HG03460 (cell line): ENCODE measurements around the gene CDK18.
"Not testable (repeated sequence)": the region's sequence is repeated elsewhere in the genome, so short reads cannot be mapped to it uniquely, and the experiment has no call there.

Experiments
- ATAC-seq: cut with Tn5 transposase; IDR thresholded peaks from one replicate; pipeline ENCODE4 v1.9.1; 2021; ENCODE audit not compliant: unreplicated experiment

Gene CDK18

GRCh38 chr1:205480349-205480985 is 24.0 kb upstream of the CDK18 start:
- no peak for ATAC-seq

- ATAC-seq = no peak
These were observed 23.3 kb upstream of the CDK18 start for GRCh38 chr1:205481218-205481617.

- no peak for ATAC-seq
These were observed 22.8 kb upstream of the CDK18 start for GRCh38 chr1:205481629-205482151.

- not testable (repeated sequence) for ATAC-seq
These were observed 21.9 kb upstream of the CDK18 start for GRCh38 chr1:205482587-205482986.

- ATAC-seq = no peak
These were observed 21.1 kb upstream of the CDK18 start for GRCh38 chr1:205483372-205483771.

DNA sequence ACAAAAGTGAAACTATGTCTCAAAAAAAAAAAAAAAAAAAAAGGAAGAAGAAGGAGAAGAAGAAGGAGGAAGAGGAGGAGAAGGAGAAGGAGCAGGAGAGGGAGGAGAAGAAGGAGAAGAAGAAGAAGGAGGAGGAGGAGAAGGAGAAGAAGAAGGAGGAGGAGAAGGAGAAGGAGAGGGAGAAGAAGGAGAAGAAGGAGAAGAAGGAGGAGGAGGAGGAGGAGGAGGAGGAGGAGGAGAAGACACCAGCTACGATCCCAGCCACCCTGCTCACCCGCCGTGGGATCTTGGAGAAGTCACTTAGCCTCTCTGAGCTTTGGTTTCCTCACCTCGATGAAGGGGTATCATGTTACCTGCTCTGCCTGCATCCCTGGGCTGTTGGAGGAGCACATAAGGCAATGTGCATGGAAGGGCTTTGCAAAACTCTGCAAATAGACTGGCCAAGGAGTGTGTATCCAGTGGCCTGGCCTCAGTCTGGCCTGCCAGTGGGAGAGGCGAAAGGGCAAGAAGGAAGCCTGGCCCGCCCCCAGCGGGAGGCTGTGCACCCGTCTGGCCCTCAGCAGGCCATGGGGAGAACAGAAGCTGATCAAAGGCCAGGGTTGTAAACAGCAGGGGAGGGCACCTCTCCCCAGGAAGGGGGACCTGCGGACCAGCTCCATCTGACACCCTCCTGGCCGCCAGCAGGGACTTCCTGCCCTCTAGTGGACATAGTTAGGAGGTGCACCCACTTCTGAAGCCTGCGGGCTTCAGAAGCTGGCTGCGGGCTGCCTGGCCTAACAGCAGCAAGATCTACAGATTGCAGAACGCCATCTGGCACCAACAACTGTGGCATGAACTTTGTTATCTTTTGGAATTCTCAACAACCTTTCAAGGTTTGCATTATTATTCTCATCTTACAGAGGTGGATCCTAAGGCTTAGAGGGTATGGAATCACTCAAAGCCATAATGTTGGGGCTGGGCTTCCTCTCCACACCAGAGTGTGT is 19.2 kb upstream of the CDK18 start:
- peak; percentile 58 for ATAC-seq

DNA sequence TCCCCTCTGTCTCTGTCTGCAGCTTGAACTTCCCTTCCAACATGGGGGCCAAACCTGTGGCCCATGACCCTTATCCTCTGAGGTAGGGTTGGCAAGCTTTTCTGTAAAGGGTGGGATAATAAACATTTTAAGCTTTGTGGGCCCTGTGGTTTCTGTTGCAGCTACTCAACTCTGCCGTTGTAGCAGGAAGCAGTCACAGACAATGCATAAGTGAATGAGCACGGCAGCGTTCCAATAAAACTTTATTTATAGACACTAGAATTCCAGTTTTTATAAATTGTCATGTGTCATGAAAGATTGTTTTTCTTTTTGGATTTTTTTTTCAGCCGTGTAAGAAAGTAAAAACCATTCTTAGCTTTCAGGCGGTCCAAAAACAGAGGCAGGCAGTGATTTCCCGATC is 18.2 kb upstream of the CDK18 start:
- no peak for ATAC-seq

DNA sequence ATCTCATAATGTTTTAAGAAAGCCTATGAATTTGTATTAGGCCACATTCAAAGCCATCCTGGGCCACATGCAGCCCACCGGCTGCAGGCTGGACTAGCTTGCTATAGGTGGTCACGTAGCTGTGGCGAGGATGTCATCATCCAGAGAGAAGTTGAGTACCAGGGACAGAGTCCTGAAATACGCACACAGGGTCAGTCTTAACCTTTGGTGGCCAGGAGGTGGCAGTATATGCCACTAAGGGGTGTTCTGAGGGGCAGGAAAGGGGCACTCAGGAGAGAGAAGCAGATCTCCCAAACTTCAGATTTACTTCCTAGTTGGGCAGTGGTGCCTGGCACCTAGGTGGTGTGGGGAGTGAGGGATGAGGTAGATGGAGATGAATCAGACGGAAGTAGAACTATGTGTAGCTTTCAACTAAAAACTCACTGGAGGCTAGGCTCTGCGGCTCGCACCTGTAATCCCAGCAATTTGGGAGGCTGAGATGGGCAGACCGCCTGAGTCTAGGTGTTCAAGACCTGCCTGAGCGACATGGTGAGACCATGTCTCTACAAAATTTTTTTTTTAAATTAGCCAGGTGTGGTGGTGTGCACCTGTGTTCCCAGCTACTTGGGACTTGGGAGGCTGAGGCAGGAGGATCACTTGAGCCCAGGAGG is 16.3 kb upstream of the CDK18 start:
- ATAC-seq = no peak

DNA sequence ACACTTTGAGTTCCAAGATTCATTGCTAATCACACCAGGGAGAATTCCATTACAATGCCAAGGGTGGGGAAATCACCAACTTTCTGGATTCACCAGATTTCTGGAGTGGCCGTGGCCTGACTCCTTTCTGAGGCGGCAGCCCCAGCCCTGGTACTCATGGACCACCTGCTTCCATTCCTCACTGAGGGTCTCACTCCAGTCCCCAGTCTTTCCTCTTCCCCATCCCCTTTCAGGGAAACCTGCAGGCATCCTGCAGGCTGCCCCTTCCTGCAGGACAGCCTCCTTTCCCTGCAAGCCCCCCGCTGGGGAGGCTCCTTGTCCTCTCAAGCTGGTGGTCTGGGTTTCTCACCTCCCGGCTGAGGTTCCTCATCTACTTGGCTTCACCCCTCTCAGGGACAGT is 12.7 kb upstream of the CDK18 start:
- ATAC-seq = no peak

GRCh38 chr1:205492201-205492667 is 12.2 kb upstream of the CDK18 start:
- no peak for ATAC-seq

- ATAC-seq = no peak
These were observed 11.7 kb upstream of the CDK18 start for GRCh38 chr1:205492774-205493173.

GRCh38 chr1:205493241-205494085 is 11.0 kb upstream of the CDK18 start:
- ATAC-seq = no peak

GRCh38 chr1:205494115-205494514 is 10.4 kb upstream of the CDK18 start:
- ATAC-seq = no peak

DNA sequence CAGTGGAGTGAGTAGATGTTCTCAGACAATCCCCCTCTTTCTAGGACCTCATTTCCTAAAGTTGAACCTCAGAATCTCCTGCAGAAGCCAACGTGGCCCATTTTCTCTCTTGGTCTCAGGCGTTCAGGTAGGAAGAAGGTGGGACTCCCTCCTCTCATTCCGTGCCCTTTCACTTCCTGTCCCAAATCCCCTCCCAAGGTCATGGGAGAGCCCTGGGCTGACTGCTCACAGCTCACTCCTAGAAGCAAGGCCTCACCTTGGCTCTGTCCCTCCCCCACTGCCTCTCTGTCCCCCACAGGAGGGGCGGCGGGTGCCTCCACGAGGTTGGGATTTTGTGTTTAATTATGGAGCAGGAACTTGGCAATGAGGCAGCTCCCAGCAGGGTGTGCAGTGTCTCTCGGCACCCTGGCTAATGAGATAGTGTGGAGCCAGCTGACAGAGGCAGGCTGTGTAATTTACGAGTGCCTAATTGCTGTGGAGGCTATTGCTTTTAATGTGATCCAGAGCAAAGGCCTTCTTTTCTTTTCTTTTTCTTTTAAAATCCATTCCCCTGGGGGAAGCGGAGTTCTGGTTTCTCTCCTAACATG is 9.1 kb upstream of the CDK18 start:
- no peak for ATAC-seq

GRCh38 chr1:205496661-205497060 is 7.8 kb upstream of the CDK18 start:
- no peak for ATAC-seq

GRCh38 chr1:205497351-205497750 is 7.1 kb upstream of the CDK18 start:
- no peak for ATAC-seq

DNA sequence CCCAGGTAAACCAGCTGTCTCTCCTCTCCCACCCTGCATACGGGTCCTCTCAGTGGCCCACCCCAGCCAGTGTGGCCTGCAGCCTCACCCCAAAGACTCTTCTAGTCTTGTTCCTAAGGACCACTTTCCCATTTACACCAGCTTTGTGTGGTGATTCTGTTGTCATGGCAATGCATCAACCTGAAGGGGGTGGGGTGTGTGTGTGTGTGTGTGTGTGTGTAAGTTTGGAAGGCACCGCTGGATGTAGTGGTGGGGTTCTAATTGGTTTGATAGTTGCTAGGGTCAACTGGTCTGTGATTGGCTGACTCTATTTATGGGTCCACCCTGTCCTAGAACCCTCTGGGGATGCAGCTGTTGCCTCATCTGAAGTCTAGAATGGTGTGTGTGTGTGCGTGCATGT is 4.7 kb upstream of the CDK18 start:
- ATAC-seq = no peak

DNA sequence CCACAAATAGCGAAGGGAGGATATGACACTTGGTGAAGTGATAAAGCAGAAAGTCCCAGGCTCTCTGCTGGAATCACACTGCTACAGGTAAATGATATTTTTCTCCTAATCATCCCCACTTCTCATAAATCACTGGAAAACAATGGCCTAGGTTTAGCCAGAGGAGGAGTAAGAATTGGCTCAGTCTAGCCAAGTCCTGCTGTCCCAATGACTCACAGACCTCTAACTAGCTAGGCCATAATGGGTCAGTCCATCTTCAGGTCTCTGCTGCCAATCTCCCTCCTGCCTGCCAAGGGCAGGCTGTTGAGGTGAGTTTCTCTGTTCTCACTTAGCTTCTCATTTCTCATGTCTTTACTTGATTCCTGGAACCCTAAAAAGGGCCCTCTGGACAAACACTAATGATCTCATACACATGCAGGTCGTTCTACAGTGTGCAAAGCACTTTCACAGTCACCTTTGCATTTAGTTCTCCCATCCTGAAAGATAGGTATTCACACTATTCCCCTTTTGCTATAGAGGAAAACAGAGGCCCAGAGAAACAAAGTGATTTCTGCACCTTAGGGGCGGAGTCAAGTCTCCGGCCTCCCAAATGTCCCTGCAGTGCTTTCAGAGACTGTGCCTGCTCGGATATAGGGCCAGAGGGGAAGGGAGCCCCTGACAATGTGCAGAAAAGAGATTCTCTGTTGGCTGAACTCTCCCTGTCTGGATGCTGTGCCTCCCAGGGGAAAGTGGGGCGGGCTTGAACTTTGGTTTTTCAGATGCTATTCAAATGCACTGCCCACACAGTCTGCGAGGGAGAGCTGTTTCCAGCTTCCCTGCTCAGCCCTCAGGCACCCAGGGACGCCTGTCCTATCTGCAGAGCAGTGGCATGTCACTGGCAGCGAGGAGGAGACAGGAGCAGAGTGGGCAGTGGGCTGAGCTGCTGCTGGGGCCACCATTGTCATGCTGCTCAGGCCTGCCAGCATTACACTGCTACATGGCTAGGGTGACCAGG is 3.9 kb upstream of the CDK18 start:
- no peak for ATAC-seq
